Kidney (tissue), 14 donors: ENCODE data around the gene RNF123. TPM values are rescaled to one million over a fixed set of nuclear protein-coding genes. Genes with fewer than 3 reads are reported as not detected.

ENCODE experiments used
- DNase-seq, 5 donors: peaks; one replicate each; pipeline ENCODE4 v3.0.0-alpha.2; 2013 to 2020
- FAIRE-seq: peaks from 2 replicates; lab custom pipeline; 2012; peaks lifted over from hg19 to GRCh38; lab: Jason Lieb, UNC
- H3K27ac ChIP-seq, 2 donors: one replicate each; pipeline ENCODE4 v1.7.0; 2013; ENCODE audit warnings: low read depth in 2 of 2, low read length in 2 of 2, inconsistent platforms in 1 of 2
- H3K27me3 ChIP-seq: one replicate; pipeline ENCODE4 v1.7.1; 2013; ENCODE audit warnings: low read length, inconsistent platforms; ENCODE audit not compliant: control insufficient read depth, insufficient read depth
- H3K36me3 ChIP-seq, 3 donors: one replicate each; pipeline versions ENCODE4 v1.7.0 to v1.7.1; 2013; ENCODE audit warnings: low read length in 3 of 3, control low read depth in 1 of 3, inconsistent platforms in 1 of 3; ENCODE audit not compliant: insufficient read depth in 3 of 3, control insufficient read depth in 2 of 3
- H3K4me1 ChIP-seq, 3 donors: one replicate each; pipeline versions ENCODE4 v1.7.0 to v1.7.1; 2013; ENCODE audit warnings: low read length in 3 of 3, inconsistent platforms in 1 of 3, low read depth in 1 of 3; ENCODE audit not compliant: control insufficient read depth in 2 of 3, insufficient read depth in 2 of 3
- H3K4me3 ChIP-seq, 3 donors: one replicate each; pipeline versions ENCODE4 v1.7.0 to v1.8.1; 2013; ENCODE audit warnings: low read length in 3 of 3, control low read depth in 1 of 3, inconsistent platforms in 1 of 3
- H3K9ac ChIP-seq, 3 donors: one replicate each; pipeline versions ENCODE4 v1.7.0 to v1.7.1; 2013; ENCODE audit warnings: low read length in 3 of 3, control low read depth in 1 of 3, inconsistent platforms in 1 of 3
- H3K9me3 ChIP-seq, 3 donors: one replicate each; pipeline versions ENCODE4 v1.7.0 to v1.7.1; 2013; ENCODE audit warnings: low read length in 3 of 3, control low read depth in 1 of 3, inconsistent platforms in 1 of 3; ENCODE audit not compliant: control insufficient read depth in 2 of 3, insufficient read depth in 1 of 3
- CTCF ChIP-seq: IDR thresholded peaks from 3 replicates; pipeline ENCODE4 v1.5.1; 2012; ENCODE audit warnings: mild to moderate bottlenecking, moderate library complexity, borderline replicate concordance; ENCODE audit not compliant: insufficient read depth; ENCODE audit errors: extremely low read depth
- intact Hi-C: fragments of 100-400 bp; cut with DNase I; formaldehyde crosslinking; loops from one replicate; pipeline ENCODE4 v1.11.1; 2022
- polyA plus RNA-seq: library from polyadenylated mRNA; stranded (reverse); fragments of 350-450 nt; fragmentation: Illumina TruSeq; extraction: RNeasy Lipid Tissue Mini Kit (QIAGEN cat#74804); gene quantifications from one replicate; pipeline ENCODE4 v1.2.3, GENCODE V29; 2014; ENCODE audit warnings: low read depth, low replicate concordance; ENCODE audit not compliant: insufficient read depth
- total RNA-seq: library from RNA; stranded (reverse); fragmentation: NEBNext Ultra II Directional; extraction: Animal tissue kit (Norgen Biotek cat#: 25700); gene quantifications from one replicate; pipeline ENCODE4 v1.2.1, GENCODE V29; 2021
- donor health status: control.
- donor health status: control.
- donor health status: control.
- donor health status: control.
- donor health status: control.
- donor health status: DM: yes; HTN: yes; CAD: no.
- donor health status: Normal renal cell carcinoma (clear cell type).

Gene RNF123
- total and polyA plus RNA-seq, 2 donors from 2014 or later: 41.7 to 43.7 TPM

DNA sequence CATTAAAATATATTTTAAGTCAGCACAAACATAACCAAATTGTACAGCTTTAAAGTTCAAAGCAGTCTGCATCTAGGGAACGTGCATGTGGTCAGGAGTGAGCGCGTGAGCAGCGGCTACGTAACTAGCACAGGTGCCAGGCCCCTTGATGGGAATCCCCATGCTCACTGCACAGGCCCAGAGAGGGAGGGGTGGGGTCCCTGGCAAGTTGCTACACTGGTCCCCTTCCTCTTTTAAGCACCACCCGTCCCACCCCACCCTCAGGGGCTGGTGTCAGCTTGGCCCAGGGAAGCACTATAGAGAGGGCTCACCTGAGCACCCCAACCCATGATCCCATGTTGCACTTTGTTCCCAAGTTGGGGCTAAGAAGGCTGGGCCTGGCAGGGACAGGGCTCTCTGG, 35.2 kb downstream of the RNF123 start:
- intact Hi-C loops: no loop called here

GRCh38 chr3:49725906-49726681, 36.7 kb downstream of the RNF123 start:
- Histone ChIP-seq H3K9me3 (no peaks in the 10 kb centered on the region), H3K9ac (peak overlapping the region in 1 of 3 donors; percentile 8), H3K27ac (peak overlapping the region in 1 of 2 donors; percentile 3), H3K4me3 (no peak overlapping the region), H3K36me3 (peaks cover 4 to 27% (median 14%) of the 10 kb centered on the region in 3 donors), H3K4me1 (peaks cover 0 to 27% (median 12%) of the 10 kb centered on the region in 3 donors), H3K27me3 (no peaks in the 10 kb centered on the region)
- no peak for TF ChIP-seq CTCF
- DNase-seq (peak in 2 of 5 donors; percentile 33 to 74), FAIRE-seq (no peak)
- intact Hi-C loops: no loop called here

More for the DNA sequence above, 35.2 kb downstream of the RNF123 start:
- H3K9me3 ChIP-seq: no peaks in the 10 kb centered on the region
- H3K9ac ChIP-seq: peak overlapping the region in 2 of 3 donors; percentile 63 to 86
- TF ChIP-seq CTCF: no peak
- H3K4me1 ChIP-seq: peaks cover 0 to 27% (median 12%) of the 10 kb centered on the region in 3 donors
- peak overlapping the region; percentile 44 to 69 (median 49) for H3K4me3 ChIP-seq
- FAIRE-seq (no peak), DNase-seq (peak in 2 of 5 donors; percentile 75 to 79)
- H3K36me3 ChIP-seq: peaks cover 2 to 26% (median 16%) of the 10 kb centered on the region in 3 donors
- H3K27ac ChIP-seq: peak overlapping the region; percentile 84 to 93
- H3K27me3 ChIP-seq: no peaks in the 10 kb centered on the region

- Histone ChIP-seq H3K9me3 (no peaks in the 10 kb centered on the region), H3K27me3 (no peaks in the 10 kb centered on the region), H3K27ac (no peak overlapping the region), H3K36me3 (peaks cover 8 to 32% (median 16%) of the 10 kb centered on the region in 3 donors), H3K4me3 (no peak overlapping the region), H3K9ac (no peak overlapping the region), H3K4me1 (peaks cover 0 to 24% (median 12%) of the 10 kb centered on the region in 3 donors)
- DNase-seq: no peak
- intact Hi-C loops: no loop called here
- TF ChIP-seq CTCF: no peak
- FAIRE-seq: no peak
Measured at GRCh38 chr3:49727154-49727923, 38.0 kb downstream of the RNF123 start.
